Fibroblast of the conjunctiva (primary cell): ENCODE data around the gene SFMBT1.

Experiments
- DNase-seq: peaks from one replicate; pipeline ENCODE4 v3.0.0-alpha.2; 2010; ENCODE audit warnings: low read depth

The SFMBT1 gene

DNA sequence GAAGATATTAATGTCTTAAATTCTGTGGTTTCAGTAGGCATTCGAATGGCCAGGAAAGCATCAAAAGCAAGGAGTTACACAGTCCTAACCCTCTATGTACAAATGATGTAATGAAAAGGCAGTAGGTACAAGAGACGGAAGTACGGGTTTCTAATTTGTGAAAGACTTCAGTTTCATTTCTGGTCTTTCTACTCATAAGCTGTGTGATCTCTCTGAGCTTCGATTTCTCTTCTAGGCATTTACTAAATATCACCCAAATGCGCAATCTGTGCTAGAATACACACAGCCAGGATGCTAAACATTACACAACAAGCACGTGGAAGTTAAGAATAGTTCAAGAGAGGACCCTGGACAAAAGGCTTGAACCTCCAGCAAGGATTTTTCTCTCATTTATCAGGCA lies 130.6 kb downstream of the SFMBT1 start:
- DNase-seq = no peak

DNA sequence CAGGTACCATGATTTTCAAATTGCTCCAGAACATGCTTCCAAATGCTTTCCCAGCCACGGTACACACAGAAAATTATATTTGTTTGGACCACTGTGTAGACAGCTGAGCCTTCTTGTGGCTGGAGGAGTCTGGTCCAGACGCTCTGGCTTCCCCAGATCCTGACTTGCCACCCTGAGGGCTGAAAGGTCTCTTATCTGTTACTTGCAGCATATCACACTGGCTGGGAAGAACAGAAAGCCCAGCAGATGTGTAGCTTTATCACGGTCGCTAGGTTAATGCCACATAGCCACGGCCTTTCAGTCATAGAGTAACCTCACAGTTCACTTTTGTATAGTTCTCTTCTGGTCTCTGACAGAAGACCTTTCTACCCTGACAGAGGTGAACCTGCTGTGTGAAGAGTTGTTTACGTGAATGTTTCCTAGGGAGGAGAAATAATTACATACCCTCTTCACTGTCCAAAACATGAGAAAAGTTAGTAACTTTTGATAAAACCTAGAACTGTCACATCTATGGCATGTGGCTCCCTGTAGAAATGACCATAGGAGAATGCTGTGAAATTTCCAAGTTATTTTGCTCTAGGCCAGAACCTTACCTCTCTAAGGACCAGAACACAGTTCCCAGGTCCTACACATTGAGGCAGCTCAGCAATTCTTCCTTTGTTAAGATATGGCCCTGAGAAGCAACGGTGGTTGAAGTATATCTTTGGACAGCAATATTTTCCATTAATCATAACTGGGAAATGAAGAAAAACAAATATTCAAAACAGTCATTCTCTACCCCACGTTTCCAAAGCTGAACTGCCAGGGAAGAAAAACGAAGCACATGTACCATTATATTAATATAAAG lies 132.8 kb downstream of the SFMBT1 start:
- DNase-seq = no peak

DNA sequence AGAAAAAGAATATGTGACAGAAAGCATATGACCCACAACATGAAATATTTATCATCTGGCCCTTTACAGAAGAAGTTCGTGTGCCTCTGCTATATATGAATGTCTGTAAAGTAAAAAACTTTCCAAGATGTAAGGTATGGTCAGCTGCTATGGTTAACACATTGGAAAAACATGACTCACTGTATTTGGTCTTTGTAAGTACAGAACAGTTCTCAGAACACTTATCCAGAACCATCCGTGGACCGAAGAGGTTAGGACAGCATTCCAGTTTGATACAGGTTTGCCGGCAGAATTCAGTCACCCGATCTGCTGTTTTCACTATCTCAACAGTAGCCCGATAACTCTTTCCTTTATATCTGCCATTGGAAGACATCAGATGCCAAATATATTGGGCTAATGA lies 135.1 kb downstream of the SFMBT1 start:
- no peak for DNase-seq

DNA sequence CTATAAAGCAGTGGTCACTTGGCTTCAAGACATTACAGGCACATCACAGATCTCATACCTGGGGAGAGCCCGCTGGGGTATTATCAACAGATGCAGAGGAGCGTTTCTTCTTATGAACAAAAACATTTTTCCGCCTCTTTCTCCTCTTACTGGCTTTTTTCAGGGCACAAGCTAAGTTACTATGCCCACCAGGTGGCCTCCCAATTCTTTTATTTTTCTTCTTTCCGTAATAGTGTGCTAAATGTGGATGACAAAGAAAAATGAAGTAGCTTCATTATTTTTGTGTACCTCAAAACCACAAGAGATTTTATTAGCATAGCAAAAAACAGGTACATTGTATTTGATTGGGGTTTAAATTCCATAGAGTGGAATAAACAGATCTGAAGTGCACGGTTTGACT lies 138.4 kb downstream of the SFMBT1 start:
- no peak for DNase-seq

DNA sequence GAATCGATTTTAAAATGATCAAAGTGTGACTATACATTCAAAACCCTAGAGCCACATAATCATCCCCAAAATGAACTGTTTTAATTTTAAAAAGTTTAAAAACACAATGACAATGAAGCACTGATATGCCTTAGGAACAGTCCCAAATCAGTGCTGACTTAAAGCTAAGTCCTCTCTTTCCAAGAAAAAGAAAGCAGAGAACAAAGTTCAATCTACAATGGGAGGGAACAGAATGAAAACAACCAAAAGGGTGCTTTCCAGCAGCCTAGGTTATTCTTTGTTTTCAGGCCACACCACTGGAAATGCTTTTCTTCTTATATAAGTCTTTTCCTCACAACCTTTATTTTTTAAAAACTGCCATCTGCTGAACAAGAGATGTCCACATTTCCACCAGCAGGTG lies 141.3 kb downstream of the SFMBT1 start:
- DNase-seq = no peak

DNA sequence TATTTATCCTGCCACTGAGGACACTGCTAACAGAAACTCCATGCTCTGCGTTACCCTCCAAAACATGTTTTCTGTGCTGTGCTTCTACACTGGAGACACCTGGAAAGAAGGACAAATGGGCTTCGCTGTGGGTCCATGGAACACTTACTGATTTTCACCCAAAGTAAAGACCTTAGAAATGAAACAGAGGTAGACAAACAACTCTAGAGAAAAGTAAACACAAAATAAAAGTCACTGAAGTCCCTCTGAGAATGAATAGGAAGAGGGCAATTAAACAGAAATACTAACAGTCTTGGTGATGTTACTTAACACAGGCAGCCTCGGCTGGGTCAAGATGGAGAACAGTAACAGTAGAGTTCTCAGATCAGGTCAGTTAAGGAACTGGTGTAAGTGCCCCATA lies 141.9 kb downstream of the SFMBT1 start:
- no peak for DNase-seq

DNA sequence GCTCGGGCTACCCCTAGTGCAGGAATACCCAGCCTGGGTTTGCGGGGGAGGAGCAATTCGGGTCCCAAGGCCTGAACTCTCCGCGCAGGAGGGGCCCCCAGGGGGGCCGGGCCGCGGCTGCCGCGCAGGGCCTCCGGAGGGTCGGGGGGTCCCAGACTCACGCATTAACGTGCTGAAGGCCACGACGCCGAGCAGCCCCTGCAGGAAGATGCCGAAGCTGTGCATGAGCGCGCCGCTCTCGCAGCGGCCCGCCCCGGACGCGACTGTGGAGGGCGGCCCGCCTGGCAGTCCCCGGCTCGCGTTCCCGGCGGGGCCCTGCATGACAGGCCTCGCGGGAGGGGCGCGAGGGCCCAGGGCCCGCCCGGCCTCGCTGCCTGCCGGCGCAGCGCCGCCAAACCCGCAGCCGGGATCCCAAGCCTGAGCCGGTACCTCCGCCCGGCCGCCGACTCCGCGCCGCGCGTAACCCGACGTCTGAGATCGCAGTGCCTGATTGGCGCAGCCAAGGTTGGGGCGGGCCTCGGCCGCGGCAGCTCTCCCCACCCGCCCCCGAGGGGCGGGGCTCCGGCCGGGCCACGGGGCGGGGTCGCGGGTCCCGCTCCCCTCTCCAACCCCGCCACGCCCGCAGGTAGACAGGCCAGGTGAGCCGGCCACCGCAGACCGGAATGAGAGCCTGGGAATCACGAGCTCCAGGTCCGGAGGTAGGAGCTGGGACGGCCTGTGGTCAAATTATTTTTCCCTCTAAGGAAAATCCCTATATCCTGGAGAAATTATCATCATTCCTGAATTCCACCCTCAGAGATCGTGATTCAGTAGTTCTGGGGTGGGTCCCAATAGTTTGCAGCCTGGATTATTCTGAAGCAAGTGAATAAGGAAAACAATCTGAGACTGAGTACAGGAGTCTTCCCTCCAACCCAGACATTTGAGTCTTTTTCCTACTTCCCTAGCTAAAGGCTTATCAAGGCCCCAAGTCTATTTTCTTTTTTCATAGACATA lies 148.4 kb downstream of the SFMBT1 start, which contains the start of gene STIMATE:
STIMATE (minus strand) TSS at position 419 of the 993 bp plus-strand sequence; CDS start at position 321, 98 bp downstream.
- peak; percentile 38 for DNase-seq

DNA sequence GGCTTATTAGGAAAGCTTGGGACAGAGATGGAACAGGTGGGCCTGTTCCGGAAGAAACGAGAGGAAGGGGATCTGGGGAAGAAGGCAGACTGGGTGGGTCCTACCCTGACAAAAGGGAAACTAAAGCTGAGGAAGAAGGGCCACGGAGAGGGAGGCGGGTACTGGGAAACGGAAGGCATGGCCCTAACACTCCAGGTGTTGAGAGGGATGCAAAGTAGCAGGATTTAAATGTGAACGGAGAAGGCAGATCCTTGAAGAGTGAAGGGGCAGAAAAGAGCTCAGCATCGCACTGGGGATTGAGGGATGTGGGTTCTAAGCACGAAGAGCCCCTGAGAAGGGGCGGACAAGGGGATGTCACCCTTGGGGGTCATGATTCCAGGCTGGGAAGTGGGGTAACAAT lies 149.3 kb downstream of the SFMBT1 start:
- DNase-seq = no peak

DNA sequence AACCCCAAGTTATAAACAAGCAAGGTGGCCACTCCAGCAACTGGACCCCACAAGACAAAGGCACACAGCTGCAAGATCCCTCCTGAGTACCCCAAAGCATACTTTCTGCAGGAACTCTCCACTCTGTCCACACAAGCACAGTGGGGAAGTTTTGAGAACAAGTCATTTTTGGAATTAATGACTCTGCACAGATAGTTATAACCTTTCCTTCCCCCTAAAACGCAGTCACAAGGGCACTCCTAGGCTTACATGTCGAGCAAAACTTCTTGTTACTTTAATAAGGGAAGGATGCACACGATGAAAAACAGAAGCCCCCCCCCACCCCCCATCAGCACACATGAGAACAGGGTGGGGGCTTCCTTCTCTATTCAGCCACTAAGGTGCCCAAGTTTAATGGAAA lies 149.7 kb downstream of the SFMBT1 start:
- DNase-seq = no peak

DNA sequence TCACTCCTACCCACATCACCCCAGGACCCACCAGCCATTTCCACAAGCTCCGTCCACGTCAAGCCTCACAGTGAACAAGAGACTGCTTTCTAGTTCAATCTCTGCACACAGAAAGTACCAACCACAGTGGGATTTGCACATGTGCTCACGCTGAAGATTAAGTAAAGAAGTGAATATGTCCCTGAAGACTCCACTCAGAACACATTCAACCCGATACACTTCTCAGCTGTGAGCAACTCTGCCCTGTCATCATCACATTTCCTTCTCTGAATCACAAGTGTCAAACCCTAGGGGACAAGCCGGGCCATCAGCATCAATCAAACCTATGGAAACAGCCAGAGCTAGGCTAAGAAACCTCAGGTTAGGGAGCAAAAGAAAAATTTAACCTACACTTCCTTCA lies 150.5 kb downstream of the SFMBT1 start:
- DNase-seq = no peak

DNA sequence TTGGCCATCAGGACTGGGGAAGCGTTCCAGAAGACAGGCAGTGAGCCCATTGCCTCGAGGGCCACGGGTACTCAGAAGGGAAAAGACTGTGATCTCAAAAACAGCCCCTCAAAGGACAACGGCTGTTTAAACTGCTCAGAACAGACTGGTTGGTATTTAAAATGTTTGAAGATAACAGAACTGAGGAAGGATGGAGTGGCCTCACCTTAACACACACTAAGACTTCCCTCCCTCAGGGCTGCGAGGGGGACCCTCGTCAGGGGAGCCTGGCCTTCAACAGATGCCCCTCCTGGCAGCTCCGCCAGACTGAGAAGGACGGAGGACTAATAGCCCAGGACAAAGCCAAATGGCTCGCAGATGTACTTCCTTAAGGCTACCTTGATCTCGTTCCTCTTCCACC lies 151.1 kb downstream of the SFMBT1 start:
- DNase-seq = no peak

DNA sequence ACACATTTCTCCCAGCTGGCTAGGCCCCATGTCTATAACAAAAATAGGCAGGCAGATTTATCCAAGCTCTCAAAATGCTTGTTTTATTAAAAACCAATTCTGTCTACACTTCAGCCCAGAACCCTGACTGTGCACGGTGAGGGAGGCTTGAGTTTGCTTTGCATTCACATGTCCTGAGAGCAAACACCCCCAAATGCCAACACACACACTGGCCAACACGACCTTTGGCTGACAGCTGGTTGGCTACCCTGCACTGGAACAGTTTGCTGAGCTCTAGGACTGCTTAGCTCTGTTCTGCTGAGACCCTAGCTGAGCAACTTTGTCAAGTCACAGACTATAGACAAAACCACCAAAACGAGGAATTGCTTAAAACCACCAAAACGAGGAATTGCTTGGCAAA lies 152.2 kb downstream of the SFMBT1 start:
- no peak for DNase-seq

DNA sequence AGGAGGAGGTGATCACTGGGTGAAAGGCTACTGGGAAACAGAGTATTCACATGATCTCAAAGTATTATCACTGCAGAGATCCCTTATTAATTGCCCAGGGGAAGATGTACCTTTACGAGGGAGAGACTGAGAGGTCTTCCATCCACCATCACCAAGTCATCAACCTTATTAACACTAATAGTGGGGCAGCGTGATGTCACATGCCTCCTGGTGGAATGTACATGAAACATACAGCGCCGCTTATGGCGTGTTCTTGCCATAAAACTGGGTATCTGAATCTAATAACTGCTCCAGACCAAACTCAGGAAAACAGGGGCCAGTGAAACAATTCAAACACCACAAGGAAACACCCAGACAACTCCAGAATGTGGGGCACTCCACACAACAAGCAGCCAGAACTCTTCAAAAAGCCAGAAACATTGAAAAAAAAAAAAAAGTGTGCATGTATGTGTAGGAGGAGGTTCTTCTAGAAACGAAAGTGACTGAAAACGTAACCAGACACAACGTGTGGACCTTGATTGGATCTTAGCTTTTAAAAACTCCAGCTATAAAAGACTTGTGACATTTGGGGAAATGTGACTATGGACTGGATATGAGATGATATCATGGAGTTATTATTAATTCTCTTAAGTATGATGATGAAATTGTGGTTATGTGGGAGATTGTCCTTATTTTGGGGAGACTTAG lies 153.1 kb downstream of the SFMBT1 start:
- DNase-seq = no peak

DNA sequence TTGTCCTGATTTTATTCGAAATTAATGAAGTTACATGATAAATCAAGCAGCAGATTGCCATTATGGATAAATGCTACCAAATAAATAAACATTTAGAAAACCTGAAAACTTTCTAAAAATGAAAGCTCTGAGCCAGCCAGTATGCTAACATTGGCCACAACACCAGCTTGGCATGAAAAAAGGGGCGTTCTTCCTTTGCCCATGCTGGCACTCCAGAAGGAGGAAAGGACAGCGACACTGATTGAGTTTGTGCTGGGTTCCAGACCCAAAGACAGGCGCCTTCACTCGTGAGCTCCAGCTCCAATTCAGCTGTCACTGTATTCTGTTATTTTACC lies 153.6 kb downstream of the SFMBT1 start:
- no peak for DNase-seq

DNA sequence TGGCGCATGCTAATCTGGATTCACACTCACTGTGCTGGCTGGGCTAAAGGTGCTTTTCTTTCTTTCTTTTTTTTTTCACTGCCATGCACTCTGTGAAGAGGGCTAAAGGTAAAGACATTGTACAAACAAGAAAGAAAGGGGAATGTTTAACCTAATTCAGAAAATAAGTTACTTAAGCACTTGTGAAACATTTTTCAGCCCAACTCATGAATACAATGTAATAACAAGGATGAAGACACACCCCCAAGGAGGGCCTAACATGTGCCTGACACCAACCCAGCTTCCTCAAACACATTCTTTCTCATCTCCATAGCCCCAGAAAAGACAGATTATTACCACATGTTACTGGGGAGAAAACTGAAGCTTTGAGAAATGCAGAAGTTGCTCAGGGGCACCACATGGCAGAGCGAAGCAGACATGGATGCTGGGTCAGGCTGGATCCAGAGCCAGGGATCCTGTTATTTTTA lies 154.2 kb downstream of the SFMBT1 start:
- peak; percentile 69 for DNase-seq

DNA sequence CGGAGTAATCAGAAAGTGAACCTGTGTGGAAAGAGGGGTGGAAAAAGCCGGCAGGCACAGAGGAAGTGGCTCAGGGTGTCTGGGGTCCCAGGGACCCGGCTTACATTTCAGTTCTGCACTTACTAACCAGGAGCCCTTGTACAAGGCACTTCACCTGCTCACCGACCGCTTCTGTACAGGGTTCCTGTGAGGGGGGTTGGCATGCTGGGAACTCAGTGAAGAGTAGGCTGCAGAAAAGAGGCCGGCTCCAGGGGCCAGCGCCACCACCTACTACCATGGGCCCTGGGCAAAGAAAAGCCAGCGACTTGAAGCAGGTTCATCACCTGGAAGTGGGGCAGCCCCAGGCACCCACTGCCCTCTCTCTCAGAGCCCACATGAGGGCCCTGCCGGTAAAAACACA lies 154.7 kb downstream of the SFMBT1 start:
- no peak for DNase-seq

DNA sequence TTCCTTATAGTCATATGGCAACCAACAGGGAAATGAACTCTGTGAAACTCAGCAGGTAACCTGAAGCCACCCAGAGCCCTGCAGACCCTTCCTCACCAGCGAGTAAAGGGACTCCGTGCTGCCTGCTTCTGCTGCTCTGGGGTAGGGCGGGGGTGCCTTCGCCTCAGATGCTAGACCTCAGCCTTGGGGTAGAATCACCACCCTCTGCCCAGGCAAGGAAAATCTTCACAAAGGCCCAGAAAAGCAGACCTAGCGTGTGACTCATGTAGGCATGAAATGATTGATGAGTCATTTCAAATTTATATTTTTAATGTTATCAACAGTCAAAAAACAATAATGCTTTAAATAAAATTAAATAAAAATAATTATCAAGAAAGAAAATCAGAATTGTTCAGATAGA lies 155.1 kb downstream of the SFMBT1 start:
- no peak for DNase-seq

DNA sequence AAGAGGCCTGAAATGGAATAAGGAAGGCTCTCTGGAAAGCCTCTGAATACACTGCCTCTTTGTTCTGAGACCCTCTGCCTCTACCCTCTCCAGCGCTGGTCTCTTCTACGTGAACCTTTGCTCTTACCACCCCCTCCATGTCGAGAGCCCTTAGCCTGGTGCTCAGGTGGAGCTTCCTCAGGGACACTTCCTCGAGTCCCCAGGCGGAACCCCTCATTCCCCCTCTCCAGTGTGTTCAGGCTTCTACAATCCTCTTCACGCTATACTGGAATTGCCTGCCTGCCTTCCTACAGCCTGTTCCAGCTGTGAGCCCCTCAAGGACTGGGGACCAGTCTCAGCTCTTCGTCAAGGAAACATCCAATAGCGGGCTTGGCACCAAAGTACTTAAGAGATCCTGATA lies 156.0 kb downstream of the SFMBT1 start:
- DNase-seq = no peak

DNA sequence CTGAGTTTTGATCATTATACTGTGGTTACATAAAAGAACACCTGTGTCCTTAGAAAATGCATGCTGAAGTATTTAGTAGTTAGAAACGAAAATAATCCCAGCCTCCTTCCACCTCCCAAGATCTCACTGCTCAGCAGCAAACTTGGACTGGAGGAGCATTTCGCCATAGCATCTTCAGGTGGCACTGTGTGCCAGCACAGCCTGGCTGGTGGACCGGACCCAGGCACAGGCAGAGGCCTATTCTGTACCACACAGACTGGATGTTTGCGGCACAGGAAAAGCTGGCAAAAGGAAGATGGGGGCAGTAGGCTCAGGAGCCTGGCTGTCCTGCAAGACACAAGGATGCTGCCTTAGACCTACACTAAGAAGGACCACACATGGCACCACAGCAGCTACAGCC lies 158.7 kb downstream of the SFMBT1 start:
- DNase-seq = no peak

DNA sequence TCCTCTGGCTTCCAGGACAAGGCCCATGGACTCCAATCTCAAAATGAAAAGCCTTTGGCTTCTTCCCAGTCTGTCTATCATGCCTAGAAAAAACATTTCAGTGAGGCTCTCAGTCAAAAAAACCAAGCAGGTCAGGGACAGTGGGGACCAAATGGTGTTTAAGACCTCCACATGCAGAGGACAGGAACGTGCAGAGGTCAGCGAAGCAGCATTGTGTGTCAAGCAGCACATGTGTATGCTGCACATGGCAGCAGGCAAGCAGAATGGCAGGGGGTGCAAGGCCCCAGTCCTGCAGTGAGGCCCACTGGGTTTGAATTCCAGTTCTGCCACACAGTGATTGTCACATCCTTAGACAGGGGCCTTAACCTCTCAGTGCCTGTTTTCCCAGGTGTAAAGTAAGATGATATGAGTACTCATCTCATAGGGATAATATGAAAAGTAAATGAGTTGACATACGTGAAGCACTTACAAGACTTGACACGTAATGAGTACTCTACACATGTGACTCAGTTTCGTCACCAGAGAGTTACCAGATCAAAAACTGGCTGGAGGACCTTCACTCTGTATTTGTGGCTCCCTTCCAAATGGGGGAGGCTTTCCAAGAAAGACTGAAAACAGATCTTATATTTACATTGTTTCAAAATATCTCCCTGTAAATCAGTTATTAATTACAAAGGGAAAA lies 159.7 kb downstream of the SFMBT1 start:
- no peak for DNase-seq

DNA sequence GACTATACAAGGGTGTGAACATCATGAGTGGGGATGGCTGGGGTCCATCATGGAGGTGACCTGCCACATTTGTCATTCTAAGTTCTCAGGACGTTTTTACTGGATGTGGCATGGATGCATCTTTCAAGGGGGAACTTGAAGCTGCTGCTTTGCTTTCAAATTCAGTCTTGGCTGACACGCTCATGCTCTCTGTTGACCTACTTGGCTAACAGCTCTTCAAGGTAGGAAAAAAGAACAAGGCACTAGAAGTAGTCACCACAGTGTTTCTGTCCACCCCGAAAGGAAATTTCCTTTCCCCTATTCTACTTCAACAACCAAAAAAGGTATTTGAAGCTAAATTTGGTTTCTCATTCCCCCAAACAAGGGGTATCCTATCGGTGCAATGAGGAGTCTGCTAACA lies 163.5 kb downstream of the SFMBT1 start:
- no peak for DNase-seq

DNA sequence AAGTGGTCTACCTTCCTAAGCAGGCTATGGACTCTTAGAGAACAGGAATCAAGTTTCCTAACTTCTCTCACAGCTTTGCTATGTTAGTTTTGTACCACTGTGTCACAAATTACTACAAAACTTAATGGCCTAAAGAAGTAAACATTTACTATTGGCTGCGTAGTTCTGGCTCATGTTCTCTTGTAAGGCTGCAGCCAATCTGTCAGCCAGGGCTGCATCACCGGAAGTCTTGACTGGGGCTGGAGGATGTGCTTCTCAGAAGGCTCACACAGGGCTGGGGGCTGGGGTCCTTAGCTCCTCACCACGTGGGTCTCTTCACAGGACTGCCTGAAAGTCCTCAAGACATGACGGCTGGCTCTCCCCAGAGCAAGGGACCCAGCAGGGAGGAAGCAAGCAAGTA lies 164.0 kb downstream of the SFMBT1 start:
- no peak for DNase-seq
